HG03571 (cell line): ENCODE data around the gene SPATA13.

Source experiments
- ATAC-seq: cut with Tn5 transposase; IDR thresholded peaks from one replicate; pipeline ENCODE4 v1.9.1; 2021; ENCODE audit not compliant: unreplicated experiment

The SPATA13 gene

GRCh38 chr13:24165746-24166145 lies 5.2 kb downstream of the SPATA13 start:
- no peak for ATAC-seq

GRCh38 chr13:24166561-24166960 lies 6.0 kb downstream of the SPATA13 start:
- ATAC-seq, result no peak

- no peak for ATAC-seq
These were observed 7.3 kb downstream of the SPATA13 start for GRCh38 chr13:24167666-24168391.

GRCh38 chr13:24168392-24168750 lies 7.9 kb downstream of the SPATA13 start:
- no peak for ATAC-seq

GRCh38 chr13:24168979-24169378 lies 8.5 kb downstream of the SPATA13 start:
- no peak for ATAC-seq

- ATAC-seq, result no peak
These were observed 11.6 kb downstream of the SPATA13 start for GRCh38 chr13:24172071-24172470.

- no peak for ATAC-seq
These were observed 13.3 kb downstream of the SPATA13 start for GRCh38 chr13:24173795-24174194.

GRCh38 chr13:24175847-24176246 lies 15.3 kb downstream of the SPATA13 start:
- no peak for ATAC-seq

- ATAC-seq, result no peak
These were observed 16.0 kb downstream of the SPATA13 start for GRCh38 chr13:24176351-24177101.

- no peak for ATAC-seq
These were observed 18.4 kb downstream of the SPATA13 start for GRCh38 chr13:24178847-24179485.

- ATAC-seq, result no peak
These were observed 18.9 kb downstream of the SPATA13 start for GRCh38 chr13:24179486-24179850.

GRCh38 chr13:24180750-24181377 lies 20.3 kb downstream of the SPATA13 start:
- ATAC-seq, result no peak

GRCh38 chr13:24181991-24182702 lies 21.6 kb downstream of the SPATA13 start:
- no peak for ATAC-seq

GRCh38 chr13:24182703-24183081 lies 22.2 kb downstream of the SPATA13 start:
- ATAC-seq, result no peak

GRCh38 chr13:24183741-24184182 lies 23.2 kb downstream of the SPATA13 start:
- ATAC-seq, result no peak

- ATAC-seq, result no peak
These were observed 23.8 kb downstream of the SPATA13 start for GRCh38 chr13:24184265-24184841.

GRCh38 chr13:24184882-24185281 lies 24.4 kb downstream of the SPATA13 start:
- no peak for ATAC-seq

- ATAC-seq, result no peak
These were observed 25.2 kb downstream of the SPATA13 start for GRCh38 chr13:24185591-24186232.

GRCh38 chr13:24187185-24187584 lies 26.7 kb downstream of the SPATA13 start:
- no peak for ATAC-seq
